Activated naive CD8-positive, alpha-beta T cell treated with anti-CD3 and anti-CD28 coated beads, Interleukin-2, amount 10 ng/mL, durations not matched to agents 7 days and 5 days (primary cell): ENCODE measurements around the gene SLC41A2. TPM values are rescaled to one million over a fixed set of nuclear protein-coding genes. Genes with fewer than 3 reads are reported as not detected.

Experiments used
- ATAC-seq: fragments of 150-1000 bp; cut with Tn5 transposase; one replicate; pipeline ENCODE4 v1.10.0; 2021; ENCODE audit warnings: low read depth, moderate library complexity
- POLR2A ChIA-PET: fragments of 350-600 bp; sonication (Branson Sonifier 250); formaldehyde crosslinking; loops from one replicate; lab custom pipeline; 2021; ENCODE audit warnings: antibody characterized with exemption; lab: Charles Lee
- DNase-seq: peaks from one replicate; pipeline ENCODE4 v3.0.0; 2021
- H3K27ac Mint-ChIP-seq: one replicate; pipeline ENCODE4 v1.8.0; 2022; ENCODE audit warnings: mild to moderate bottlenecking, mixed read lengths
- H3K27me3 Mint-ChIP-seq: one replicate; pipeline ENCODE4 v1.8.0; 2022; ENCODE audit warnings: mild to moderate bottlenecking, moderate library complexity, mixed read lengths
- H3K36me3 Mint-ChIP-seq: one replicate; pipeline ENCODE4 v1.8.0; 2021; ENCODE audit warnings: mild to moderate bottlenecking, mixed read lengths
- H3K4me1 Mint-ChIP-seq: one replicate; pipeline ENCODE4 v1.8.0; 2021; ENCODE audit warnings: mixed read lengths
- H3K4me3 Mint-ChIP-seq: one replicate; pipeline ENCODE4 v1.8.0; 2022; ENCODE audit warnings: mild to moderate bottlenecking, moderate library complexity, mixed read lengths
- H3K9me3 Mint-ChIP-seq: one replicate; pipeline ENCODE4 v1.8.0; 2021; ENCODE audit warnings: mixed read lengths
- total RNA-seq, 2 experiments: library from RNA; stranded (reverse); gene quantifications; one replicate each; pipeline ENCODE4 v1.2.3, GENCODE V29; 2021

SLC41A2 gene
- total RNA-seq, 2 experiments from 2014 or later = 0.54 to 3.1 TPM

GRCh38 chr12:104975587-104976343 is 17.7 kb upstream of the SLC41A2 start:
- Mint-ChIP-seq H3K27me3 (peaks cover 16% of the 10 kb centered on the region), H3K36me3 (no peaks in the 10 kb centered on the region), H3K27ac (no peak overlapping the region), H3K4me3 (no peak overlapping the region), H3K9me3 (no peaks in the 10 kb centered on the region), H3K4me1 (no peaks in the 10 kb centered on the region)
- POLR2A ChIA-PET = no interaction called here
- DNase-seq (no peak), ATAC-seq (no peak)

- POLR2A ChIA-PET = no interaction called here
- no peaks in the 10 kb centered on the region for H3K9me3 Mint-ChIP-seq
- ATAC-seq (no peak), DNase-seq (no peak)
- H3K27me3 Mint-ChIP-seq = peaks cover 6% of the 10 kb centered on the region
- no peaks in the 10 kb centered on the region for H3K36me3 Mint-ChIP-seq
- no peak overlapping the region for H3K4me3 Mint-ChIP-seq
- H3K27ac Mint-ChIP-seq = no peak overlapping the region
- H3K4me1 Mint-ChIP-seq = no peaks in the 10 kb centered on the region
Measured at GRCh38 chr12:104974626-104975290, 16.7 kb upstream of the SLC41A2 start.

- DNase-seq (no peak), ATAC-seq (no peak)
- POLR2A ChIA-PET = no interaction called here
- Mint-ChIP-seq H3K9me3 (no peaks in the 10 kb centered on the region), H3K4me1 (no peaks in the 10 kb centered on the region), H3K27me3 (no peaks in the 10 kb centered on the region), H3K4me3 (no peak overlapping the region), H3K36me3 (no peaks in the 10 kb centered on the region), H3K27ac (no peak overlapping the region)
Measured at GRCh38 chr12:104973250-104973649, 15.2 kb upstream of the SLC41A2 start.

GRCh38 chr12:104971306-104971705 is 13.2 kb upstream of the SLC41A2 start:
- Mint-ChIP-seq H3K4me1 (no peaks in the 10 kb centered on the region), H3K36me3 (no peaks in the 10 kb centered on the region), H3K4me3 (no peak overlapping the region), H3K27me3 (peaks cover 6% of the 10 kb centered on the region), H3K9me3 (no peaks in the 10 kb centered on the region), H3K27ac (no peak overlapping the region)
- no peak for DNase-seq
- no peak for ATAC-seq
- POLR2A ChIA-PET = no interaction called here

- no peak for ATAC-seq
- H3K4me3 Mint-ChIP-seq = no peak overlapping the region
- POLR2A ChIA-PET = no interaction called here
- H3K9me3 Mint-ChIP-seq = no peaks in the 10 kb centered on the region
- H3K4me1 Mint-ChIP-seq = no peaks in the 10 kb centered on the region
- H3K27me3 Mint-ChIP-seq = peaks cover 21% of the 10 kb centered on the region
- no peaks in the 10 kb centered on the region for H3K36me3 Mint-ChIP-seq
- H3K27ac Mint-ChIP-seq = no peak overlapping the region
- no peak for DNase-seq
Measured at GRCh38 chr12:104969343-104969742, 11.3 kb upstream of the SLC41A2 start.

- no peak for ATAC-seq
- H3K36me3 Mint-ChIP-seq = no peaks in the 10 kb centered on the region
- no peak overlapping the region for H3K27ac Mint-ChIP-seq
- no peak overlapping the region for H3K4me3 Mint-ChIP-seq
- H3K9me3 Mint-ChIP-seq = no peaks in the 10 kb centered on the region
- H3K4me1 Mint-ChIP-seq = no peaks in the 10 kb centered on the region
- peaks cover 39% of the 10 kb centered on the region for H3K27me3 Mint-ChIP-seq
- DNase-seq = no peak
- POLR2A ChIA-PET = no interaction called here
Measured at GRCh38 chr12:104966677-104967076, 8.6 kb upstream of the SLC41A2 start.

GRCh38 chr12:104964856-104965205 is 6.7 kb upstream of the SLC41A2 start:
- H3K9me3 Mint-ChIP-seq = no peaks in the 10 kb centered on the region
- POLR2A ChIA-PET = no interaction called here
- DNase-seq = no peak
- no peak overlapping the region for H3K27ac Mint-ChIP-seq
- H3K4me3 Mint-ChIP-seq = no peak overlapping the region
- no peaks in the 10 kb centered on the region for H3K36me3 Mint-ChIP-seq
- H3K4me1 Mint-ChIP-seq = peaks cover 3% of the 10 kb centered on the region
- ATAC-seq = no peak
- H3K27me3 Mint-ChIP-seq = peaks cover 55% of the 10 kb centered on the region

GRCh38 chr12:104964167-104964855 is 6.2 kb upstream of the SLC41A2 start:
- POLR2A ChIA-PET = no interaction called here
- Mint-ChIP-seq H3K4me3 (no peak overlapping the region), H3K27ac (no peak overlapping the region), H3K9me3 (no peaks in the 10 kb centered on the region), H3K4me1 (peaks cover 4% of the 10 kb centered on the region), H3K36me3 (no peaks in the 10 kb centered on the region), H3K27me3 (peaks cover 55% of the 10 kb centered on the region)
- DNase-seq (no peak), ATAC-seq (no peak)

GRCh38 chr12:104963757-104964156 is 5.7 kb upstream of the SLC41A2 start:
- H3K27me3 Mint-ChIP-seq = peaks cover 59% of the 10 kb centered on the region
- H3K4me1 Mint-ChIP-seq = peaks cover 10% of the 10 kb centered on the region
- no peak overlapping the region for H3K4me3 Mint-ChIP-seq
- no peak overlapping the region for H3K27ac Mint-ChIP-seq
- H3K9me3 Mint-ChIP-seq = no peaks in the 10 kb centered on the region
- H3K36me3 Mint-ChIP-seq = no peaks in the 10 kb centered on the region
- ATAC-seq (no peak), DNase-seq (no peak)
- POLR2A ChIA-PET = no interaction called here

GRCh38 chr12:104960464-104960863 is 2.4 kb upstream of the SLC41A2 start:
- H3K4me1 Mint-ChIP-seq = peaks cover 18% of the 10 kb centered on the region
- no peak for DNase-seq
- POLR2A ChIA-PET = no interaction called here
- no peak for ATAC-seq
- no peak overlapping the region for H3K27ac Mint-ChIP-seq
- no peaks in the 10 kb centered on the region for H3K9me3 Mint-ChIP-seq
- H3K27me3 Mint-ChIP-seq = peaks cover 69% of the 10 kb centered on the region
- no peak overlapping the region for H3K4me3 Mint-ChIP-seq
- H3K36me3 Mint-ChIP-seq = no peaks in the 10 kb centered on the region

GRCh38 chr12:104959335-104959841 is 1.3 kb upstream of the SLC41A2 start:
- peak overlapping the region; percentile 89 for H3K4me3 Mint-ChIP-seq
- H3K27ac Mint-ChIP-seq = no peak overlapping the region
- no peaks in the 10 kb centered on the region for H3K9me3 Mint-ChIP-seq
- POLR2A ChIA-PET = no interaction called here
- peaks cover 67% of the 10 kb centered on the region for H3K27me3 Mint-ChIP-seq
- no peak for ATAC-seq
- DNase-seq = no peak
- H3K36me3 Mint-ChIP-seq = no peaks in the 10 kb centered on the region
- peaks cover 18% of the 10 kb centered on the region for H3K4me1 Mint-ChIP-seq

- H3K4me3 Mint-ChIP-seq = peak overlapping the region; percentile 89
- no peaks in the 10 kb centered on the region for H3K36me3 Mint-ChIP-seq
- DNase-seq (no peak), ATAC-seq (no peak)
- peaks cover 18% of the 10 kb centered on the region for H3K4me1 Mint-ChIP-seq
- no peaks in the 10 kb centered on the region for H3K9me3 Mint-ChIP-seq
- peaks cover 70% of the 10 kb centered on the region for H3K27me3 Mint-ChIP-seq
- POLR2A ChIA-PET = no interaction called here
- no peak overlapping the region for H3K27ac Mint-ChIP-seq
Measured at GRCh38 chr12:104958805-104959334, 780 bp upstream of the SLC41A2 start.

GRCh38 chr12:104957719-104958000 is 430 bp downstream of the SLC41A2 start:
- no peak for DNase-seq

More at GRCh38 chr12:104957719-104958000, 430 bp downstream of the SLC41A2 start:
- Mint-ChIP-seq H3K27me3 (peaks cover 64% of the 10 kb centered on the region), H3K9me3 (no peaks in the 10 kb centered on the region), H3K36me3 (no peaks in the 10 kb centered on the region), H3K4me1 (peaks cover 18% of the 10 kb centered on the region), H3K27ac (no peak overlapping the region), H3K4me3 (peak overlapping the region; percentile 81)
- POLR2A ChIA-PET = no interaction called here
- peak; percentile 29 for ATAC-seq
